IMR-90 (cell line): ENCODE results near the gene LIMK2. TPM values are rescaled to one million over a fixed set of nuclear protein-coding genes. Genes with fewer than 3 reads are reported as not detected.

Experiments
- ATAC-seq: fragments of 200-7000 bp; cut with Tn5 transposase; 2 replicates; pipeline ENCODE4 v1.9.1; 2020; ENCODE audit warnings: low read depth, mild to moderate bottlenecking, moderate library complexity
- BruUV-seq: library from RNA; stranded (reverse); fragments of 400-500 nt; replicated peaks from 2 replicates; lab custom pipeline; 2021; lab: Mats Ljungman, UMichigan
- CTCF ChIA-PET: fragments of 300-600 bp; formaldehyde crosslinking; extraction: SDS; loops from one replicate; lab custom pipeline; 2021; ENCODE audit warnings: antibody characterized with exemption; lab: Yijun Ruan, JAX
- POLR2A ChIA-PET: fragments of 300-600 bp; sonication (Branson Sonifier 250); formaldehyde crosslinking; loops from one replicate; lab custom pipeline; 2022; ENCODE audit warnings: antibody characterized with exemption; ENCODE audit not compliant: unreplicated experiment; lab: Charles Lee
- DNase-seq: peaks from one replicate; pipeline ENCODE4 v3.0.0; 2013
- H2AFZ ChIP-seq: replicated peaks from 2 replicates; pipeline ENCODE3; 2013; ENCODE audit warnings: low read length, mild to moderate bottlenecking; ENCODE audit not compliant: poor library complexity
- H2AK5ac ChIP-seq: 2 replicates; pipeline ENCODE4 v1.6.1; 2013; ENCODE audit warnings: low read depth, low read length, inconsistent platforms
- H2AK9ac ChIP-seq: replicated peaks from 2 replicates; pipeline ENCODE3; 2013; ENCODE audit warnings: mild to moderate bottlenecking, low read depth, low read length, moderate library complexity; ENCODE audit not compliant: poor library complexity
- H2BK120ac ChIP-seq: 2 replicates; pipeline ENCODE4 v1.6.1; 2013; ENCODE audit warnings: low read depth, low read length, inconsistent platforms
- H2BK15ac ChIP-seq: 3 replicates; pipeline ENCODE4 v1.6.1; 2013; ENCODE audit warnings: low read depth, low read length, inconsistent platforms
- H2BK20ac ChIP-seq: 2 replicates; pipeline ENCODE4 v1.6.1; 2013; ENCODE audit warnings: low read depth, mild to moderate bottlenecking, inconsistent platforms, low read length, moderate library complexity
- H2BK5ac ChIP-seq: 2 replicates; pipeline ENCODE4 v1.6.1; 2013; ENCODE audit warnings: mild to moderate bottlenecking, low read depth, low read length, inconsistent platforms; ENCODE audit not compliant: poor library complexity, severe bottlenecking
- H3K14ac ChIP-seq: replicated peaks from 2 replicates; pipeline ENCODE4 v1.6.1; 2013; ENCODE audit warnings: low read depth, low read length, inconsistent platforms
- H3K18ac ChIP-seq: 2 replicates; pipeline ENCODE4 v1.6.1; 2013; ENCODE audit warnings: low read depth, low read length, control low read depth
- H3K23ac ChIP-seq: 2 replicates; pipeline ENCODE4 v1.6.1; 2013; ENCODE audit warnings: low read depth, low read length, inconsistent platforms
- H3K27ac ChIP-seq: 2 replicates; pipeline ENCODE4 v1.5.1; 2013; ENCODE audit warnings: mild to moderate bottlenecking, control low read depth, low read length; ENCODE audit not compliant: insufficient read depth
- H3K27me3 ChIP-seq: 2 replicates; pipeline ENCODE4 v1.6.1; 2013; ENCODE audit warnings: low read length; ENCODE audit not compliant: control insufficient read depth, insufficient read depth
- H3K36me3 ChIP-seq: 2 replicates; pipeline ENCODE4 v1.6.1; 2013; ENCODE audit warnings: low read length, mixed read lengths; ENCODE audit not compliant: control insufficient read depth, insufficient read depth
- H3K4ac ChIP-seq: 2 replicates; pipeline ENCODE4 v1.6.1; 2013; ENCODE audit warnings: low read depth, low read length, inconsistent platforms
- H3K4me1 ChIP-seq: 2 replicates; pipeline ENCODE4 v1.6.1; 2013; ENCODE audit warnings: low read length, mixed read lengths; ENCODE audit not compliant: control insufficient read depth, insufficient read depth
- H3K4me2 ChIP-seq: 2 replicates; pipeline ENCODE4 v1.6.1; 2013; ENCODE audit warnings: low read depth, mild to moderate bottlenecking, control low read depth, low read length, moderate library complexity
- H3K4me3 ChIP-seq: 2 replicates; pipeline ENCODE4 v1.5.1; 2013; ENCODE audit warnings: low read depth, mild to moderate bottlenecking, control low read depth, low read length, moderate library complexity; ENCODE audit not compliant: insufficient read depth
- H3K56ac ChIP-seq: 2 replicates; pipeline ENCODE4 v1.6.1; 2013; ENCODE audit warnings: low read length, inconsistent platforms; ENCODE audit not compliant: insufficient read depth; ENCODE audit errors: extremely low read depth
- H3K79me1 ChIP-seq, 2 experiments: 2 replicates each; pipeline ENCODE4 v1.6.1; 2013; ENCODE audit warnings: low read length in 2 of 2, inconsistent platforms in 1 of 2, low read depth in 1 of 2
- H3K9ac ChIP-seq: 2 replicates; pipeline ENCODE4 v1.6.1; 2013; ENCODE audit warnings: low read depth, low read length, control low read depth
- H3K9me1 ChIP-seq: 2 replicates; pipeline ENCODE4 v1.6.1; 2013; ENCODE audit warnings: low read length, inconsistent platforms; ENCODE audit not compliant: insufficient read depth
- H3K9me3 ChIP-seq: 2 replicates; pipeline ENCODE4 v1.6.1; 2013; ENCODE audit warnings: low read length; ENCODE audit not compliant: control insufficient read depth, insufficient read depth
- H4K20me1 ChIP-seq: 2 replicates; pipeline ENCODE4 v1.6.1; 2013; ENCODE audit warnings: low read length, inconsistent platforms; ENCODE audit not compliant: insufficient read depth
- H4K5ac ChIP-seq: 2 replicates; pipeline ENCODE4 v1.6.1; 2013; ENCODE audit warnings: mild to moderate bottlenecking, low read depth, low read length, control low read depth
- H4K8ac ChIP-seq, 2 experiments: 2 replicates each; pipeline ENCODE4 v1.6.1; 2013; ENCODE audit warnings: low read depth in 2 of 2, low read length in 2 of 2, control low read depth in 1 of 2, inconsistent platforms in 1 of 2
- H4K91ac ChIP-seq: 2 replicates; pipeline ENCODE4 v1.6.1; 2013; ENCODE audit warnings: low read depth, low read length, inconsistent platforms; ENCODE audit not compliant: insufficient read depth
- BHLHE40 ChIP-seq: fragments of 150-350 bp; IDR thresholded peaks from 2 replicates; pipeline ENCODE4 v1.6.1; 2016; ENCODE audit warnings: mild to moderate bottlenecking, low read depth, low read length
- CEBPB ChIP-seq: IDR thresholded peaks from 2 replicates; pipeline ENCODE4 v1.6.1; 2012; ENCODE audit warnings: low read depth, low read length, improper control_type of control experiment
- MAFK ChIP-seq: IDR thresholded peaks from 2 replicates; pipeline ENCODE4 v1.6.1; 2012; ENCODE audit warnings: low read depth, low read length, improper control_type of control experiment
- MAZ ChIP-seq: IDR thresholded peaks from 2 replicates; pipeline ENCODE4 v1.6.1; 2012; ENCODE audit warnings: low read depth, mild to moderate bottlenecking, low read length, improper control_type of control experiment, moderate library complexity, borderline replicate concordance
- MXI1 ChIP-seq: IDR thresholded peaks from 2 replicates; pipeline ENCODE4 v1.6.1; 2012; ENCODE audit warnings: low read depth, mild to moderate bottlenecking, low read length, moderate library complexity, borderline replicate concordance
- NFE2L2 ChIP-seq: fragments of 150-350 bp; IDR thresholded peaks from 2 replicates; pipeline ENCODE4 v1.6.1; 2016; ENCODE audit warnings: low read depth, mild to moderate bottlenecking, low read length
- POLR2A ChIP-seq: IDR thresholded peaks from 2 replicates; pipeline ENCODE4 v1.6.1; 2012; ENCODE audit warnings: mild to moderate bottlenecking, low read depth, low read length
- RAD21 ChIP-seq: IDR thresholded peaks from 2 replicates; pipeline ENCODE4 v1.6.1; 2012; ENCODE audit warnings: low read length, improper control_type of control experiment
- RCOR1 ChIP-seq: IDR thresholded peaks from 2 replicates; pipeline ENCODE4 v1.6.1; 2012; ENCODE audit warnings: mild to moderate bottlenecking, low read length, improper control_type of control experiment; ENCODE audit not compliant: insufficient replicate concordance
- RFX5 ChIP-seq: IDR thresholded peaks from 2 replicates; pipeline ENCODE4 v1.8.0; 2012; ENCODE audit warnings: low read depth, mild to moderate bottlenecking, low read length, moderate library complexity
- SMC3 ChIP-seq: fragments of 150-350 bp; IDR thresholded peaks from 2 replicates; pipeline ENCODE4 v1.6.1; 2016; ENCODE audit warnings: low read depth, mild to moderate bottlenecking, antibody characterized with exemption, low read length, moderate library complexity
- WGBS, 2 experiments: methylation state at CpG; one replicate each; pipeline versions ENCODE4 v1.1.5 to v1.1.7; 2013; ENCODE audit warnings: missing lambda C conversion rate in 2 of 2; ENCODE audit not compliant: insufficient read length in 1 of 2; ENCODE audit errors: extremely low coverage in 2 of 2; 5-methylcytosine and 5-hydroxymethylcytosine counted together
- dilution Hi-C: fragments of 300-500 bp; cut with HindIII; formaldehyde crosslinking; loops from one replicate; pipeline ENCODE4 v1.14.3; 2018; ENCODE audit warnings: low sequenced_read_pairs; ENCODE audit not compliant: unreplicated experiment
- in situ Hi-C: fragments of 300-500 bp; cut with MboI; formaldehyde crosslinking; loops from 3 replicates; pipeline ENCODE4 v1.14.3; 2019; ENCODE audit warnings: low sequenced_read_pairs, inconsistent platforms, mixed read lengths
- intact Hi-C: fragments of 100-400 bp; cut with micrococcal nuclease; formaldehyde crosslinking; loops from 2 replicates; pipeline ENCODE4 v1.10.0; 2022
- polyA plus RNA-seq, 3 experiments: library from polyadenylated mRNA; depleted of rRNA; stranded (reverse); fragments of >200 nt; gene quantifications; 2 replicates each; pipeline ENCODE4 v1.2.3, GENCODE V29; 2012; ENCODE audit warnings: low replicate concordance in 1 of 3
- total RNA-seq: library from RNA; depleted of rRNA; stranded (reverse); fragments of >200 nt; gene quantifications from 2 replicates; pipeline ENCODE4 v1.2.3, GENCODE V29; 2012
- TF ChIP-seq, protein P1 (sequence below): fragments of 150-350 bp; IDR thresholded peaks from 2 replicates; pipeline ENCODE4 v1.6.1; 2017; ENCODE audit warnings: mild to moderate bottlenecking, antibody characterized with exemption, low read length, low read depth
- TF ChIP-seq, protein P2 (sequence below): fragments of 150-350 bp; IDR thresholded peaks from 2 replicates; pipeline ENCODE4 v1.6.1; 2016; ENCODE audit warnings: low read depth, mild to moderate bottlenecking, low read length, moderate library complexity, borderline replicate concordance
- TF ChIP-seq, protein P3 (sequence below): conservative IDR thresholded peaks from 2 replicates; pipeline ENCODE4 v1.5.1; 2012; ENCODE audit warnings: mild to moderate bottlenecking, low read depth, low read length, improper control_type of control experiment

The LIMK2 gene
- total and polyA plus RNA-seq, 2 of the 4 experiments (the other 2 are of a cell fraction) = 14.5 to 31.9 TPM

DNA sequence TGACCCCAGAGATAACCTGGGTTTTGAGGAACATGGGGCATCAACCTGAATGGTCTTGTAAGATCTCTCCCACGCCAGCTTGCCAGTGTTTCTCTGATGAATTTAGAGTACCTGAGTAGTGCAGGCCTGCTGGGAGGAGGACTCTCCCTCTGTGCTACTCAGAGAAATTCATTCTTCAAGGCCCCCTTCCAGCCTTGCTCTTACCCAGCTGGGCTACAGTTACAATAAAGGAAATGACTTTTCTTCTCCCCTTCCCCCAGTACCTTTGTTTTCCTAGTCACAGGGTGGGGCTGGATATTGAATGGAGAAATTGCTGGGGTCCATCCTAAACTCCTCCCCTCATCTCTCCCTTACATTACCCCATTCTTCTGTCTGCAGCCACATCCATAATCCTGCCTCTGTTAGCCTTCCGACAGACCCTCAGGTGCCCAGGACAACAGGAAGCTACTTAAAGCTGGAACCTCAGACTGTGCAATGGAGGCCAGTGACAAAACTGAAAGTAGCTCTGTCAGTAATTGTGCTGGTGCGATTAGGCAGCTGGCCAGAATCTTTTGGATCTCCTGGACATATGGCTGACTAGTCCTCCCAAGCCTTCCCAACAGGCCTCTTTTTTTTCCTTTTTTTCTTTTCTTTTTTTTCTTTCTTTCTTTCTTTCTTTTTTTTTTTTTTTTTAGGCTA lies 17.4 kb downstream of the LIMK2 start:
- no peaks in the 10 kb centered on the region for H3K27me3 ChIP-seq
- no peak overlapping the region for H3K27ac ChIP-seq
- peak overlapping the region; percentile 42; the same call in 1 of the 2 replicates for H3K18ac ChIP-seq
- CTCF ChIA-PET = interaction anchor here (0.6 to 1.5 kb wide), 4 partner anchors 10 to 122 kb away, joined by 3 to 6 read pairs (median 4); partner anchors contain the start of gene SELENOM
- no peak overlapping the region for H2BK15ac ChIP-seq
- H4K91ac ChIP-seq = 0 out of 2 replicates have a peak overlapping the region, but pooled peaks have one; percentile 17
- intact Hi-C loops (loop anchor here (2.0 to 5.0 kb wide), 5 partner anchors 17 to 467 kb away; partner anchors contain the start of genes LIMK2 and RNF185), dilution Hi-C loops (no loop called here), in situ Hi-C loops (loop anchor here (10.0 kb wide), 2 partner anchors 115 to 285 kb away; no protein-coding TSS in a partner anchor)
- DNase-seq (peak; percentile 48), ATAC-seq (no peak)
- no peak overlapping the region; the same call in 1 of the 2 replicates for H3K9ac ChIP-seq
- peak overlapping the region; percentile 36 for H2BK5ac ChIP-seq
- peak overlapping the region; percentile 58 for H2AK5ac ChIP-seq
- no TSS peak for BruUV-seq
- POLR2A ChIA-PET = no interaction called here
- H3K79me1 ChIP-seq = peaks cover 15 to 31% of the 10 kb centered on the region in 2 experiments
- peak overlapping the region; percentile 11 for H3K4me2 ChIP-seq
- peak overlapping the region; percentile 85 for H3K4ac ChIP-seq
- H4K5ac ChIP-seq = peak overlapping the region; percentile 9; the same call in 1 of the 2 replicates
- peaks cover 15% of the 10 kb centered on the region for H3K4me1 ChIP-seq
- H3K56ac ChIP-seq = no peak overlapping the region
- peak overlapping the region; percentile 87 for H2AK9ac ChIP-seq
- no peak overlapping the region for H2BK20ac ChIP-seq
- WGBS, 2 experiments = no CpG with 5 or more reads among the region's 3 CpGs
- peaks cover 19% of the 10 kb centered on the region for H3K9me1 ChIP-seq
- peak overlapping the region; percentile 78 for H2AFZ ChIP-seq
- no peaks in the 10 kb centered on the region for H3K9me3 ChIP-seq
- H3K23ac ChIP-seq = peak overlapping the region; percentile 51
- H2BK120ac ChIP-seq = peak overlapping the region; percentile 33; the same call in 1 of the 2 replicates
- peaks cover 1% of the 10 kb centered on the region; the same call in 1 of the 2 replicates for H3K36me3 ChIP-seq
- no peaks in the 10 kb centered on the region for H4K20me1 ChIP-seq
- H3K14ac ChIP-seq = peak overlapping the region; percentile 63; the same call in 1 of the 2 replicates
- H4K8ac ChIP-seq = peak overlapping the region; percentile 62 to 73; a peak in 2 of 4 replicates
- H3K4me3 ChIP-seq = no peak overlapping the region
- TF ChIP-seq, protein P1, sequence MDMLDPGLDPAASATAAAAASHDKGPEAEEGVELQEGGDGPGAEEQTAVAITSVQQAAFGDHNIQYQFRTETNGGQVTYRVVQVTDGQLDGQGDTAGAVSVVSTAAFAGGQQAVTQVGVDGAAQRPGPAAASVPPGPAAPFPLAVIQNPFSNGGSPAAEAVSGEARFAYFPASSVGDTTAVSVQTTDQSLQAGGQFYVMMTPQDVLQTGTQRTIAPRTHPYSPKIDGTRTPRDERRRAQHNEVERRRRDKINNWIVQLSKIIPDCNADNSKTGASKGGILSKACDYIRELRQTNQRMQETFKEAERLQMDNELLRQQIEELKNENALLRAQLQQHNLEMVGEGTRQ = no peak
- TF ChIP-seq, protein P2, sequence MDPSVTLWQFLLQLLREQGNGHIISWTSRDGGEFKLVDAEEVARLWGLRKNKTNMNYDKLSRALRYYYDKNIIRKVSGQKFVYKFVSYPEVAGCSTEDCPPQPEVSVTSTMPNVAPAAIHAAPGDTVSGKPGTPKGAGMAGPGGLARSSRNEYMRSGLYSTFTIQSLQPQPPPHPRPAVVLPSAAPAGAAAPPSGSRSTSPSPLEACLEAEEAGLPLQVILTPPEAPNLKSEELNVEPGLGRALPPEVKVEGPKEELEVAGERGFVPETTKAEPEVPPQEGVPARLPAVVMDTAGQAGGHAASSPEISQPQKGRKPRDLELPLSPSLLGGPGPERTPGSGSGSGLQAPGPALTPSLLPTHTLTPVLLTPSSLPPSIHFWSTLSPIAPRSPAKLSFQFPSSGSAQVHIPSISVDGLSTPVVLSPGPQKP = no peak
- no peak for TF ChIP-seq RCOR1
- no peak for TF ChIP-seq MXI1
- no peak for TF ChIP-seq NFE2L2
- no peak for TF ChIP-seq RFX5
- no peak for TF ChIP-seq MAFK
- no peak for TF ChIP-seq CEBPB
- no peak for TF ChIP-seq RAD21
- TF ChIP-seq, protein P3, sequence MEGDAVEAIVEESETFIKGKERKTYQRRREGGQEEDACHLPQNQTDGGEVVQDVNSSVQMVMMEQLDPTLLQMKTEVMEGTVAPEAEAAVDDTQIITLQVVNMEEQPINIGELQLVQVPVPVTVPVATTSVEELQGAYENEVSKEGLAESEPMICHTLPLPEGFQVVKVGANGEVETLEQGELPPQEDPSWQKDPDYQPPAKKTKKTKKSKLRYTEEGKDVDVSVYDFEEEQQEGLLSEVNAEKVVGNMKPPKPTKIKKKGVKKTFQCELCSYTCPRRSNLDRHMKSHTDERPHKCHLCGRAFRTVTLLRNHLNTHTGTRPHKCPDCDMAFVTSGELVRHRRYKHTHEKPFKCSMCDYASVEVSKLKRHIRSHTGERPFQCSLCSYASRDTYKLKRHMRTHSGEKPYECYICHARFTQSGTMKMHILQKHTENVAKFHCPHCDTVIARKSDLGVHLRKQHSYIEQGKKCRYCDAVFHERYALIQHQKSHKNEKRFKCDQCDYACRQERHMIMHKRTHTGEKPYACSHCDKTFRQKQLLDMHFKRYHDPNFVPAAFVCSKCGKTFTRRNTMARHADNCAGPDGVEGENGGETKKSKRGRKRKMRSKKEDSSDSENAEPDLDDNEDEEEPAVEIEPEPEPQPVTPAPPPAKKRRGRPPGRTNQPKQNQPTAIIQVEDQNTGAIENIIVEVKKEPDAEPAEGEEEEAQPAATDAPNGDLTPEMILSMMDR = no peak
- TF ChIP-seq POLR2A = no peak
- TF ChIP-seq BHLHE40 = no peak
- TF ChIP-seq MAZ = no peak
- TF ChIP-seq SMC3 = no peak
